GM12872 (cell line): ENCODE results near the gene SLC12A3.

Source experiments
- TF ChIP-seq, protein P1 (sequence below): IDR thresholded peaks from 3 replicates; pipeline ENCODE4 v1.5.1; 2011; ENCODE audit warnings: low read depth, mild to moderate bottlenecking, low read length, moderate library complexity; ENCODE audit not compliant: insufficient read depth

SLC12A3 gene

DNA sequence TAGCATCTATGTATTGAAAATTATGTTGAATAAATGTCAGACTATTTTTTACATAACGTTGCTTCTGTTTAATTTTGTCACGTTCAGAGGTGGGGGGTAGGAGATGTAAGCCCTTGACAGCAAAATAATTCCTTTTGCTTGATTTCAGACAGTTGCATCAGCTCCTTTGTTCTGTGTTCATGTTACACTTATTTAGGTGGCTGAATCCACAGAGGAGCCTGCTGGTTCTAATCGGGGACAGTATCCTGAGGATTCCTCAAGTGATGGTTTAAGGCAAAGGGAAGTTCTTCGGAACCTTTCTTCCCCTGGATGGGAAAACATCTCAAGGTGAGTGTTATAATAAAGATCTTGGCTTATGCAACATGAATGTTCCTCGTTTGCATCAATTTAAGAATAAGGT, 71.5 kb downstream of the SLC12A3 start:
- TF ChIP-seq, protein P1, sequence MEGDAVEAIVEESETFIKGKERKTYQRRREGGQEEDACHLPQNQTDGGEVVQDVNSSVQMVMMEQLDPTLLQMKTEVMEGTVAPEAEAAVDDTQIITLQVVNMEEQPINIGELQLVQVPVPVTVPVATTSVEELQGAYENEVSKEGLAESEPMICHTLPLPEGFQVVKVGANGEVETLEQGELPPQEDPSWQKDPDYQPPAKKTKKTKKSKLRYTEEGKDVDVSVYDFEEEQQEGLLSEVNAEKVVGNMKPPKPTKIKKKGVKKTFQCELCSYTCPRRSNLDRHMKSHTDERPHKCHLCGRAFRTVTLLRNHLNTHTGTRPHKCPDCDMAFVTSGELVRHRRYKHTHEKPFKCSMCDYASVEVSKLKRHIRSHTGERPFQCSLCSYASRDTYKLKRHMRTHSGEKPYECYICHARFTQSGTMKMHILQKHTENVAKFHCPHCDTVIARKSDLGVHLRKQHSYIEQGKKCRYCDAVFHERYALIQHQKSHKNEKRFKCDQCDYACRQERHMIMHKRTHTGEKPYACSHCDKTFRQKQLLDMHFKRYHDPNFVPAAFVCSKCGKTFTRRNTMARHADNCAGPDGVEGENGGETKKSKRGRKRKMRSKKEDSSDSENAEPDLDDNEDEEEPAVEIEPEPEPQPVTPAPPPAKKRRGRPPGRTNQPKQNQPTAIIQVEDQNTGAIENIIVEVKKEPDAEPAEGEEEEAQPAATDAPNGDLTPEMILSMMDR, result no peak

DNA sequence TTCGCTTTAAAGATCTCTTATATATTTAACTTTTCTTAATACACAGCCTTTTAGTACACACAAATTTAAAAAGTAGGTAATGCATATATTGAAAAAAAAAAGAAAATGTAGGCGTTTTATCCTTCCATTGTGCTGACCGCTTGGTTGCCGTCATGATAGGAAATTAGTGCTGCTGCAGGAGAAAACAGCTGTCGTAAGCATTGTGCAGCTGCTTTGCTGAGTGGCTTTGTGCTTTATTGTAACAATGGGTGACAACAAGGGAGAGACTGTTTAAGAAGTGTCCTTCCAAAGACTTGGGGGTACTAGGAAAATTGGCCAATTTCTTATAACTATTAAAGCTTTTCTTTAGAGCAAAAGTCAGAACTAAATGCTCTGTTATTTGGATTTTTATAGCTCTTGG, 71.9 kb downstream of the SLC12A3 start:
- TF ChIP-seq, protein P1, result no peak

DNA sequence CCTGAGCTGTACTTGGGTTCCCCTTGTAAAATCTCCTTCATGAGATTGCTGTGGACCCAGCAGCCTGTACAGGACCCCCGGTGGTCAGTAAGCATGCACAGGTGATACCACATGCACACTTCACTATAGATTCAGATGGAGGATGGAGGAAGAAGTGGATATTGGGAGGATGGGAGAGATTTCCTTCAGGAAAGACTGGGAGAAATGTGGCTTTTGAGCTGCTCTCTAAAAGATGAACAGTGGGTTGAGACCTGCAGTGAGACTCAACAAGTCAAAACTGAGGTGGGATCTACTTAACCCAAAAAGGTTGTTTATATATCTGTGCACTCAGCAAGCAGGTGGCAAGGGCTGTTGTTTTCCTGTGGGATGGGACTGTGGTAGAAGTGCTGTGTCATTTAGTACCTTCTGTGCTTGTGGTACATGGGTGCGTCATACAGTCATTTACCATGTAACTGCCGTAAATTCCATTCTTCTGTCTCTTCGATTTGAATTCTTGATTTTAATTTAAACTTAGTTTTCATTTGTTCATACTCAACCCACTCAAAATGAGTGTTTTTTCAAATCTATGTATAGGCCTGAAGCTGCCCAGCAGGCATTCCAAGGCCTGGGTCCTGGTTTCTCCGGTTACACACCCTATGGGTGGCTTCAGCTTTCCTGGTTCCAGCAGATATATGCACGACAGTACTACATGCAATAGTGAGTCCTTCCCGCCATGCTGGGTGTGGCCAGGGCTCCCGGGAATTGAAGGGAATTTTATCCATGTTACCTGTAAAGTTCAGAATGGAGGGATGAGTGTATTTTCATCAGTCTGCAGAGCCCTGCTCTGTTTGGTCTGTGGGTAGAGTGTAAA, 73.9 kb downstream of the SLC12A3 start:
- TF ChIP-seq, protein P1, result no peak

DNA sequence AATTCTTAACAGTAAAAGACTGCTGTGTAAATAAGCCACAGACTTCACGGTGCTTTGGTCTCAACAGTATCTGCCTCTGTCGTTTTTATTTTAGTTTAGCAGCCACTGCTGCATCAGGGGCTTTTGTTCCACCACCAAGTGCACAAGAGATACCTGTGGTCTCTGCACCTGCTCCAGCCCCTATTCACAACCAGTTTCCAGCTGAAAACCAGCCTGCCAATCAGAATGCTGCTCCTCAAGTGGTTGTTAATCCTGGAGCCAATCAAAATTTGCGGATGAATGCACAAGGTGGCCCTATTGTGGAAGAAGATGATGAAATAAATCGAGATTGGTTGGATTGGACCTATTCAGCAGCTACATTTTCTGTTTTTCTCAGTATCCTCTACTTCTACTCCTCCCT, 74.8 kb downstream of the SLC12A3 start:
- TF ChIP-seq, protein P1, result no peak

DNA sequence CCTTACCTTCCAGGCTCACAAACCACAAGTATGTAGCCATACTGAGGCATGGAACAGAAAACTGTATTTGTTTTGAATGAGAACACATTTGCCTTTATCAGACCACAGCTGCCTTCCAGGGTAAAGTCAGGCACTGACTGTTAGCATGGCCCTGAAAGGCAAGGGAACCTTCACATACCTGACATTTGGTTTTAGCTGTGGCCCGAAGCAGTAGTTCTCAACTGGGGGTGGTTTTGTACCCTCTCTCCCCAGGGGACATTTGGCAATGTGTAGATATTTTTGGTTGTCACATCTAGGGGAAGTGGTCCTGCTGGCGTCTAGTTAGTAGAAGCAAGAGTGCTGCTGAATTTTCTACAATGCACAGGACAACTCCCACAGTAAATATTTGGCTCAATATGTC, 76.1 kb downstream of the SLC12A3 start:
- TF ChIP-seq, protein P1, result no peak

DNA sequence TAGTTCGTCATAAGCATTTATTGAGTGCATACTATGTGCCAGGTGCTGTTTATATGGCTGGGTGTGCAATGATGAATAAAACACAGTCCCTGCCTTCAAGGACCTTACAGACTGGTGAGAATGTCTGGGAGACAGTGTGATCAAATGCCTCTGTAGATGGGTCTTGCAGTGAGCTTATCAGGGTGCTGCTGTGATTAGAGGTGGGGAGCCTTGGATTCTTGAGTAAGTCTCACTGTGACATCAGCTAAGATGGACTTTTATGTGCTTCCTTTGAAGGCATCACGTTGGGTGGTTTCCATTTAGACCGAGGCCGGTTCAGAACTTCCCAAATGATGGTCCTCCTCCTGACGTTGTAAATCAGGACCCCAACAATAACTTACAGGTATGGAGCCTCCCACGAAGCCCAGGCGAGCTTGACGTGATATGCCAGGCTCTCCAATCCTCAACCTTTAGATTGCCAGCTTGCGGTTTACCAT, 76.9 kb downstream of the SLC12A3 start:
- TF ChIP-seq, protein P1, result no peak

DNA sequence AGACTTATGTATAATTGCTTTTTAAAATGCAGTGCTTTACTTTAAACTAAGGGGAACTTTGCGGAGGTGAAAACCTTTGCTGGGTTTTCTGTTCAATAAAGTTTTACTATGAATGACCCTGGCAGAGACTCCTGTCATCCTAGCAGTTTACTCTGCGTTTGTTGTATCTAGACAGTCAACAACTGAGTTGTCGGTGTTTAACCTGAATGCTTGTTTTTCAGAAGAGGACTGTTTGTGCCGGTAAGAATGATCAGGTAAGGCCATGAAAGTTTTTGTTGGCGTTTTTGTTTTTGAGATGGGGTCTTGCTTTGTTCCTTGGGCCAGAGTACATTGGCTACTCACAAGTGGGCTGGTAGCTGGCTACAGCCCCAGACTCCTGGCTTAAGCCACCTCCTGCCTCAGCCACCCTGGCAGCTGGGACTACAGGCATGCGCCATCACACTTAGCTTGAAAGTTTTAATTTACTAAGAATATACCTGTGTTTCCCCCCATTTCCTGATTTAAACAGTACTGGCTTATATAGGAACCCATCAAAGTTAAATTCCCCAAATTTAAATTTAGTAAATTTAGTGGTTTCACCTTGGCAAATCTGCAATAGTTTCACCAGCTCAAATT, 78.9 kb downstream of the SLC12A3 start:
- TF ChIP-seq, protein P1, result no peak
